ENCODE measurements around the gene CDC14A. TPM values are rescaled to one million over a fixed set of nuclear protein-coding genes. Genes with fewer than 3 reads are reported as not detected.

CDC14A gene
- total and polyA plus RNA-seq, 2 of the 8 experiments (the other 6 are each of a cell fraction or from before 2014, with no cell fraction given) = 3.2 to 8.9 TPM

- H3K27ac ChIP-seq (ENCODE audit: low read depth, low read length) = no peak overlapping the region
- TF ChIP-seq YY1 (IDR thresholded peaks at IDR 0.05; ENCODE audit: low read depth, low read length) (no peak), SRF (IDR thresholded peaks at IDR 0.05; ENCODE audit: low read depth, low read length) (no peak), CTBP2 (IDR thresholded peaks at IDR 0.05; ENCODE audit: borderline replicate concordance, insufficient read depth, insufficient read length, low read length) (no peak), SP4 (IDR thresholded peaks at IDR 0.05; ENCODE audit: low read length) (no peak), NRF1 (IDR thresholded peaks at IDR 0.05; ENCODE audit: low read depth, low read length) (no peak), GTF2F1 (IDR thresholded peaks at IDR 0.05; ENCODE audit: borderline replicate concordance, low read depth, low read length) (no peak), PHF8 (conservative IDR thresholded peaks at IDR 0.05; ENCODE audit: low read depth, low read length) (no peak), SAP30 (IDR thresholded peaks at IDR 0.05; ENCODE audit: insufficient read depth, insufficient replicate concordance, low read length) (no peak), KDM4A (IDR thresholded peaks at IDR 0.05; ENCODE audit: low read depth, low read length, severe bottlenecking) (no peak), TEAD4 (IDR thresholded peaks at IDR 0.05; ENCODE audit: low read depth, low read length) (no peak), SIX5 (IDR thresholded peaks at IDR 0.05; ENCODE audit: low read depth, low read length) (no peak), JUND (IDR thresholded peaks at IDR 0.05; ENCODE audit: low read length) (no peak), SIN3A (conservative IDR thresholded peaks at IDR 0.05 in 1 of 2, IDR thresholded peaks at IDR 0.05 in 1 of 2; ENCODE audit: low read depth in 1 of 2, low read length in 2 of 2) (no peak), MAX (IDR thresholded peaks at IDR 0.05) (no peak)
Measured at GRCh38 chr1:100518023-100518422, 165.7 kb downstream of the CDC14A start.

More at GRCh38 chr1:100518023-100518422, 165.7 kb downstream of the CDC14A start:
- Histone ChIP-seq H3K23ac (ENCODE audit: insufficient read length) (no peak overlapping the region), H3K9me3 (ENCODE audit: insufficient read depth in 2 of 2, low read depth in 1 of 2, low read length in 1 of 2) (no peaks in the 10 kb centered on the region), H3K79me1 (ENCODE audit: low read depth, low read length) (no peaks in the 10 kb centered on the region), H2AK5ac (ENCODE audit: low read depth, low read length) (no peak overlapping the region), H2BK15ac (ENCODE audit: low read length) (no peak overlapping the region), H3K36me3 (ENCODE audit: control insufficient read depth in 2 of 4, insufficient read depth in 4 of 4, low read length in 3 of 4) (no peaks in the 10 kb centered on the region), H3K56ac (replicated peaks; ENCODE audit: insufficient read length, low read depth, low read length) (no peak overlapping the region), H3K4me3 (ENCODE audit: extremely low read depth in 1 of 4, insufficient read depth in 2 of 4, low read depth in 3 of 4, low read length in 4 of 4) (no peak overlapping the region), H3K18ac (ENCODE audit: extremely low read depth, low read length) (no peak overlapping the region), H3K9ac (replicated peaks in 1 of 4; ENCODE audit: extremely low read depth in 1 of 4, low read depth in 3 of 4, low read length in 3 of 4) (no peak overlapping the region), H3K4ac (replicated peaks; ENCODE audit: insufficient read length, low read depth, low read length) (no peak overlapping the region), H4K20me1 (replicated peaks in 1 of 2; ENCODE audit: control insufficient read depth in 1 of 2, insufficient read depth in 2 of 2, low read length in 2 of 2) (no peaks in the 10 kb centered on the region), H3K79me2 (ENCODE audit: control insufficient read depth in 1 of 2, insufficient read depth in 2 of 2, low read length in 2 of 2) (no peaks in the 10 kb centered on the region), H3K27me3 (replicated peaks in 1 of 4; ENCODE audit: control insufficient read depth in 3 of 4, extremely low read depth in 1 of 4, insufficient read depth in 3 of 4, low read length in 3 of 4) (no peaks in the 10 kb centered on the region), H4K8ac (ENCODE audit: extremely low read depth, insufficient read depth, low read length) (no peak overlapping the region), H2BK12ac (ENCODE audit: low read depth, low read length) (no peak overlapping the region), H3K4me2 (ENCODE audit: insufficient read depth in 1 of 2, low read depth in 2 of 2, low read length in 2 of 2) (no peak overlapping the region), H3K4me1 (replicated peaks in 1 of 4; ENCODE audit: control insufficient read depth in 3 of 4, insufficient read depth in 4 of 4, low read length in 3 of 4) (0 out of 7 replicates have a peak, but pooled peaks cover 0 to 2% (median 0%) of the 10 kb centered on the region in 4 experiments), H2BK120ac (replicated peaks; ENCODE audit: low read depth, low read length) (no peak overlapping the region), H2BK5ac (ENCODE audit: low read depth, low read length) (no peak overlapping the region), H2AFZ (ENCODE audit: low read length) (no peak overlapping the region), H4K91ac (replicated peaks; ENCODE audit: insufficient read length, low read length) (no peak overlapping the region), H4K5ac (ENCODE audit: insufficient read length, low read depth, low read length) (no peak overlapping the region), H3K23me2 (ENCODE audit: low read depth, low read length) (no peaks in the 10 kb centered on the region), H2BK20ac (ENCODE audit: low read length) (no peak overlapping the region), H3K14ac (ENCODE audit: insufficient read length) (no peak overlapping the region)
- no peak for DNase-seq (ENCODE audit: low read depth in 1 of 2, low spot score in 2 of 2)
- ChIA-PET CTCF (ENCODE audit: partially characterized antibody) (interaction anchor here (0.6 to 2.0 kb wide), 2 partner anchors 16 to 135 kb away, joined by 3 to 6 read pairs; no protein-coding TSS in a partner anchor), POLR2A (ENCODE audit: partially characterized antibody) (interaction anchor here (0.9 kb wide), 1 partner anchor 11 kb away, joined by 3 read pairs; no protein-coding TSS in a partner anchor)
- 40% methylated on average over 2 of the region's 2 CpGs; no CpG with 5 or more reads in 1 of the 2 experiments for WGBS, 2 experiments (ENCODE audit: extremely low coverage in 1 of 2, insufficient coverage in 1 of 2, insufficient read length in 1 of 2, insufficient replicate concordance in 2 of 2, low coverage in 1 of 2, low lambda C conversion rate in 2 of 2, missing lambda C conversion rate in 1 of 2)
- no peak for FAIRE-seq

Measured in H1 (cell line).